Liver (tissue), 9 donors: Measurements from ENCODE around the gene AJM1. TPM values are rescaled to one million over a fixed set of nuclear protein-coding genes. Genes with fewer than 3 reads are reported as not detected.
"Not testable (repeated sequence)": the region's sequence is repeated elsewhere in the genome, so short reads cannot be mapped to it uniquely, and the experiment has no call there.

Source experiments
- DNase-seq: peaks from one replicate; pipeline ENCODE4 v3.0.0-alpha.2; 2017; ENCODE audit warnings: low spot score
- H3K27ac ChIP-seq, 2 donors: one replicate each; pipeline ENCODE4 v1.7.0; 2013; ENCODE audit warnings: inconsistent platforms in 2 of 2, low read length in 2 of 2, control low read depth in 1 of 2, low read depth in 1 of 2, mild to moderate bottlenecking in 1 of 2
- H3K27me3 ChIP-seq, 4 donors: one replicate each; pipeline versions ENCODE4 v1.6.1 to v1.7.0; 2013; ENCODE audit warnings: low read length in 3 of 4, inconsistent platforms in 1 of 4, mild to moderate bottlenecking in 1 of 4, moderate library complexity in 1 of 4; ENCODE audit not compliant: control insufficient read depth in 4 of 4, insufficient read depth in 4 of 4
- H3K36me3 ChIP-seq, 4 donors: one replicate each; pipeline versions ENCODE4 v1.6.1 to v1.7.0; 2013; ENCODE audit warnings: low read length in 3 of 4, mild to moderate bottlenecking in 3 of 4, low read depth in 1 of 4, moderate library complexity in 1 of 4; ENCODE audit not compliant: control insufficient read depth in 4 of 4, insufficient read depth in 3 of 4
- H3K4me1 ChIP-seq, 4 donors: one replicate each; pipeline versions ENCODE4 v1.6.1 to v1.7.0; 2013; ENCODE audit warnings: low read length in 3 of 4, mild to moderate bottlenecking in 3 of 4, moderate library complexity in 1 of 4; ENCODE audit not compliant: control insufficient read depth in 4 of 4, insufficient read depth in 4 of 4
- H3K4me3 ChIP-seq, 3 donors: one replicate each; pipeline versions ENCODE4 v1.6.1 to v1.7.0; 2013; ENCODE audit warnings: low read length in 3 of 3, control low read depth in 1 of 3, low read depth in 1 of 3, mild to moderate bottlenecking in 1 of 3
- H3K9ac ChIP-seq, 2 donors: one replicate each; pipeline ENCODE4 v1.7.0; 2013; ENCODE audit warnings: low read length in 2 of 2, mild to moderate bottlenecking in 2 of 2, moderate library complexity in 2 of 2, control low read depth in 1 of 2, low read depth in 1 of 2
- H3K9me3 ChIP-seq, 4 donors: one replicate each; pipeline versions ENCODE4 v1.6.1 to v1.7.0; 2013; ENCODE audit warnings: low read length in 3 of 4; ENCODE audit not compliant: control insufficient read depth in 4 of 4
- EGR1 ChIP-seq, 2 donors: IDR thresholded peaks; 2 replicates each; pipeline ENCODE4 v1.6.1; 2016 to 2018; ENCODE audit warnings: antibody characterized with exemption in 2 of 2, low read depth in 2 of 2
- FOXA1 ChIP-seq: IDR thresholded peaks from 2 replicates; pipeline ENCODE4 v1.6.1; 2016; ENCODE audit warnings: antibody characterized with exemption
- FOXA2 ChIP-seq: IDR thresholded peaks from 2 replicates; pipeline ENCODE4 v1.6.1; 2016; ENCODE audit warnings: antibody characterized with exemption
- GABPA ChIP-seq, 2 donors: IDR thresholded peaks in 1 of 2; conservative IDR thresholded peaks in 1 of 2; 2 replicates each; pipeline ENCODE4 v1.6.1; 2016; ENCODE audit warnings: antibody characterized with exemption in 2 of 2, mild to moderate bottlenecking in 1 of 2, moderate library complexity in 1 of 2
- HNF4A ChIP-seq, 2 donors: conservative IDR thresholded peaks; 2 replicates each; pipeline ENCODE4 v1.6.1; 2016; ENCODE audit warnings: antibody characterized with exemption in 2 of 2, mild to moderate bottlenecking in 2 of 2
- HNF4G ChIP-seq: IDR thresholded peaks from 2 replicates; pipeline ENCODE4 v1.6.1; 2016; ENCODE audit warnings: antibody characterized with exemption
- JUND ChIP-seq, 2 donors: IDR thresholded peaks; 2 replicates each; pipeline ENCODE4 v1.6.1; 2016; ENCODE audit warnings: antibody characterized with exemption in 2 of 2
- NR2F2 ChIP-seq: IDR thresholded peaks from 2 replicates; pipeline ENCODE4 v1.6.1; 2016; ENCODE audit warnings: antibody characterized with exemption
- RAD21 ChIP-seq, 2 donors: IDR thresholded peaks; 2 replicates each; pipeline ENCODE4 v1.6.1; 2016; ENCODE audit warnings: antibody characterized with exemption in 2 of 2, mild to moderate bottlenecking in 2 of 2
- RXRA ChIP-seq, 2 donors: IDR thresholded peaks; 2 replicates each; pipeline ENCODE4 v1.6.1; 2017 to 2018; ENCODE audit warnings: antibody characterized with exemption in 2 of 2, mild to moderate bottlenecking in 1 of 2
- SP1 ChIP-seq: IDR thresholded peaks from 2 replicates; pipeline ENCODE4 v1.6.1; 2018; ENCODE audit warnings: antibody characterized with exemption, mild to moderate bottlenecking
- TAF1 ChIP-seq: conservative IDR thresholded peaks from 2 replicates; pipeline ENCODE4 v1.6.1; 2016; ENCODE audit warnings: antibody characterized with exemption, mild to moderate bottlenecking
- YY1 ChIP-seq: IDR thresholded peaks from 2 replicates; pipeline ENCODE4 v1.6.1; 2016; ENCODE audit warnings: antibody characterized with exemption, mild to moderate bottlenecking
- WGBS: extraction: QIAGEN DNeasy Blood & Tissue Kit; methylation state at CpG from one replicate; pipeline ENCODE4 v1.1.7; 2013; 5-methylcytosine and 5-hydroxymethylcytosine counted together
- polyA plus RNA-seq, 2 donors: library from polyadenylated mRNA; stranded (reverse) in 1 of 2; unstranded in 1 of 2; fragments of 200-250 nt in 1 of 2; fragments of >200 nt in 1 of 2; fragmentation: Nextera tagmentation in 1 of 2; extraction: Ambion mirVana in 1 of 2; gene quantifications; one replicate each; pipeline versions ENCODE4 v1.2.1 to v1.2.3, GENCODE V29; 2013 to 2015
- total RNA-seq, 2 donors: library from RNA; depleted of rRNA; stranded (reverse); fragments of >200 nt; gene quantifications; one replicate each; pipeline ENCODE4 v1.2.3, GENCODE V29; 2014
- TF ChIP-seq, protein P1 (sequence below): IDR thresholded peaks from 2 replicates; pipeline ENCODE4 v1.6.1; 2016; ENCODE audit warnings: antibody characterized with exemption
- TF ChIP-seq, protein P2 (sequence below): IDR thresholded peaks from 2 replicates; pipeline ENCODE4 v1.6.1; 2016; ENCODE audit warnings: antibody characterized with exemption
- TF ChIP-seq, protein P3 (sequence below): fragments of 150-350 bp; IDR thresholded peaks from 2 replicates; pipeline ENCODE4 v1.5.1; 2017; ENCODE audit warnings: improper control_type of control experiment, low read depth, low read length; ENCODE audit not compliant: missing input control
- TF ChIP-seq, protein P4 (sequence below): IDR thresholded peaks from 2 replicates; pipeline ENCODE4 v1.6.1; 2016; ENCODE audit warnings: antibody characterized with exemption
- donor health status: healthy.
- donor health status: healthy.
- donor health status: healthy.
- donor health status: healthy.
- donor health status: healthy.

The AJM1 gene
- total and polyA plus RNA-seq, 4 donors = 0.56 to 2.3 (median 0.82) TPM

DNA sequence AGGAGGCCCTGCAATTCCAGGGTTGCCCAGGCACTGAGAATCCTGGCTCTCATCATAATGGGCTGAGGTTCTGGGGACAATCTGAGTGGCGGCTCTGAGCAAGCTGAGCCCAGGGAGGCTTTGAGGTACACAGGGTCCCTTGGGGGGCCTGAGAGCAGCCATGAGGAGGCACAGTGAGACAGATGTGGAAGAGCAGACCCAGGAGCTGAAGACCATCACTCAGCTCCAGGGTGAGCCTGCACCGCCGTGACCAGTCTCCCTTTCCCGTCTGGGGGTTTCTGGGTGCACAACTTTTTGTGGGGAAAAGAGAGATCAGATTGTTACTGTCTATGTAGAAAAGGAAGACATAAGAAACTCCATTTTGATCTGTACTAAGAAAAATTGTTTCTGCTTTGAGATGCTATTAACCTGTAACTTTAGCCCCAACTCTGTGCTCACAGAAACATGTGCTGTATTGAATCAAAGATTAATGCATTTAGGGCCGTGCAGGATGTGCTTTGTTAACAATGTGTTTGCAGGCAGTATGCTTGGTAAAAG, 46.0 kb upstream of the AJM1 start, which contains the start of gene CCDC183:
Gene CCDC183, plus strand, starts transcription at position 101 of the 537 bp plus-strand sequence. Its CDS starts 60 bp downstream, at position 161.
- H3K9me3 ChIP-seq = no peaks in the 10 kb centered on the region
- no peaks in the 10 kb centered on the region for H3K27me3 ChIP-seq
- H3K4me3 ChIP-seq = no peak within 1 kb of the TSS
- peaks cover 0 to 2% (median under 1%) of the 10 kb centered on the region in 4 donors for H3K36me3 ChIP-seq
- no peak within 1 kb of the TSS for H3K27ac ChIP-seq
- DNase-seq = no peak
- TF ChIP-seq JUND (IDR thresholded peaks at IDR 0.05) (no peak), FOXA1 (no peak), RXRA (IDR thresholded peaks at IDR 0.05) (no peak), HNF4G (no peak), NR2F2 (no peak), FOXA2 (no peak)
- TF ChIP-seq, protein P1, sequence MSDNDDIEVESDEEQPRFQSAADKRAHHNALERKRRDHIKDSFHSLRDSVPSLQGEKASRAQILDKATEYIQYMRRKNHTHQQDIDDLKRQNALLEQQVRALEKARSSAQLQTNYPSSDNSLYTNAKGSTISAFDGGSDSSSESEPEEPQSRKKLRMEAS = no peak
- TF ChIP-seq, protein P2, sequence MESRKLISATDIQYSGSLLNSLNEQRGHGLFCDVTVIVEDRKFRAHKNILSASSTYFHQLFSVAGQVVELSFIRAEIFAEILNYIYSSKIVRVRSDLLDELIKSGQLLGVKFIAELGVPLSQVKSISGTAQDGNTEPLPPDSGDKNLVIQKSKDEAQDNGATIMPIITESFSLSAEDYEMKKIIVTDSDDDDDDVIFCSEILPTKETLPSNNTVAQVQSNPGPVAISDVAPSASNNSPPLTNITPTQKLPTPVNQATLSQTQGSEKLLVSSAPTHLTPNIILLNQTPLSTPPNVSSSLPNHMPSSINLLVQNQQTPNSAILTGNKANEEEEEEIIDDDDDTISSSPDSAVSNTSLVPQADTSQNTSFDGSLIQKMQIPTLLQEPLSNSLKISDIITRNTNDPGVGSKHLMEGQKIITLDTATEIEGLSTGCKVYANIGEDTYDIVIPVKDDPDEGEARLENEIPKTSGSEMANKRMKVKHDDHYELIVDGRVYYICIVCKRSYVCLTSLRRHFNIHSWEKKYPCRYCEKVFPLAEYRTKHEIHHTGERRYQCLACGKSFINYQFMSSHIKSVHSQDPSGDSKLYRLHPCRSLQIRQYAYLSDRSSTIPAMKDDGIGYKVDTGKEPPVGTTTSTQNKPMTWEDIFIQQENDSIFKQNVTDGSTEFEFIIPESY = no peak
- TF ChIP-seq, protein P3, sequence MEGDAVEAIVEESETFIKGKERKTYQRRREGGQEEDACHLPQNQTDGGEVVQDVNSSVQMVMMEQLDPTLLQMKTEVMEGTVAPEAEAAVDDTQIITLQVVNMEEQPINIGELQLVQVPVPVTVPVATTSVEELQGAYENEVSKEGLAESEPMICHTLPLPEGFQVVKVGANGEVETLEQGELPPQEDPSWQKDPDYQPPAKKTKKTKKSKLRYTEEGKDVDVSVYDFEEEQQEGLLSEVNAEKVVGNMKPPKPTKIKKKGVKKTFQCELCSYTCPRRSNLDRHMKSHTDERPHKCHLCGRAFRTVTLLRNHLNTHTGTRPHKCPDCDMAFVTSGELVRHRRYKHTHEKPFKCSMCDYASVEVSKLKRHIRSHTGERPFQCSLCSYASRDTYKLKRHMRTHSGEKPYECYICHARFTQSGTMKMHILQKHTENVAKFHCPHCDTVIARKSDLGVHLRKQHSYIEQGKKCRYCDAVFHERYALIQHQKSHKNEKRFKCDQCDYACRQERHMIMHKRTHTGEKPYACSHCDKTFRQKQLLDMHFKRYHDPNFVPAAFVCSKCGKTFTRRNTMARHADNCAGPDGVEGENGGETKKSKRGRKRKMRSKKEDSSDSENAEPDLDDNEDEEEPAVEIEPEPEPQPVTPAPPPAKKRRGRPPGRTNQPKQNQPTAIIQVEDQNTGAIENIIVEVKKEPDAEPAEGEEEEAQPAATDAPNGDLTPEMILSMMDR = no peak
- 60% methylated on average over 5 of the region's 5 CpGs for WGBS
- no peak within 1 kb of the TSS for H3K9ac ChIP-seq
- peaks cover 19 to 40% (median 35%) of the 10 kb centered on the region in 4 donors for H3K4me1 ChIP-seq

DNA sequence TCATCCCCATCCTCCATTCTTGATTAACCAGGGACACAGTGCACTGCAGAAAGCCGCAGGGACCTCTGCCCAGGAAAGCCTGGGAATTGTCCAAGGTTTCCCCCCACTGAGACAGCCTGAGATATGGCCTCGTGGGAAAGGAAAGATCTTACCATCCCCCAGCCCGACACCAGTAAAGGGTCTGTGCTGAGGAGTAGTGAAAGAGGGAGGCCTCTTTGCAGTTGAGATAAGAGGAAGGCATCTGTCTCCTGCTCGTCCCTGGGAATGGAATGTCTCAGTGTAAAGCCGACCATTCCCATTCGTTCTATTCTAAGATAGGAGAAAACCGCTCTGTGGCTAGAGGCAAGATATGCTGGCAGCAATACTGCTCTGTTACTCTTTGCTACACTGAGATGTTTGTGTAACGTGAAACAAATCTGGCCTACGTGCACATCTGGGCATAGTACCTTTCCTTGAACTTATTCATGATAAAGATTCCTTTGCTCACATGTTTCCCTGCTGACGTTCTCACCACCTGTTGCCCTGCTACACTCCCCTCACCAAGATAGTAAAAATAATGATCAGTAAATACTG, 45.4 kb upstream of the AJM1 start:
- DNase-seq, H3K27me3 ChIP-seq, H3K36me3 ChIP-seq, H3K4me3 ChIP-seq, H3K9ac ChIP-seq, H3K9me3 ChIP-seq, H3K27ac ChIP-seq: not testable (repeated sequence)
- 26% methylated on average over 10 of the region's 10 CpGs for WGBS
- H3K4me1 ChIP-seq = peaks cover 17 to 35% (median 31%) of the 10 kb centered on the region in 4 donors
- TF ChIP-seq RXRA (IDR thresholded peaks at IDR 0.05) (peak in 1 of 2 donors; percentile 24), NR2F2 (peak; percentile 61), SP1 (peak; percentile 57)

DNA sequence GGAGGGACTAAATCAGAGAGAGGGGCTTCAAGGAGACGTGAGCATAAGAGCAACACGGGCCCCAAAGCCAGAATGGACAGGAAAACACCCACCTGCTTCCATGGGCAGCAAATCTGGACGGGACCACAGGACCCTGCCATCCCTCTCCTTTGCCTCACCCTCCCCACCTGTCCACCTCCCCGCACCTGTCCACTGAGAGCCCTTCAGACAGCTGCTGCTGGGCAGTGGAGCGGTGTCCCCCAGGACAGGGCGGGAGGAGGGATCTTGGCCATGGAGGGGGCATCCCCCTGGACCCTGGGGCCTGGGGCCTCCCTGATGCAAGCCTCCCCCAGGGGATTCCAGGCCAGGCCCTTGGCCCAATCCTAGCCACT, 43.6 kb upstream of the AJM1 start:
- Histone ChIP-seq H3K27ac (no peak overlapping the region), H3K9me3 (no peaks in the 10 kb centered on the region), H3K9ac (no peak overlapping the region), H3K27me3 (no peaks in the 10 kb centered on the region), H3K4me1 (peaks cover 13 to 27% (median 24%) of the 10 kb centered on the region in 4 donors), H3K4me3 (no peak overlapping the region), H3K36me3 (no peaks in the 10 kb centered on the region)
- DNase-seq = no peak
- 74% methylated on average over 6 of the region's 6 CpGs for WGBS
- TF ChIP-seq FOXA1 = no peak
- TF ChIP-seq RAD21 (IDR thresholded peaks at IDR 0.05) = no peak
- TF ChIP-seq, protein P4, sequence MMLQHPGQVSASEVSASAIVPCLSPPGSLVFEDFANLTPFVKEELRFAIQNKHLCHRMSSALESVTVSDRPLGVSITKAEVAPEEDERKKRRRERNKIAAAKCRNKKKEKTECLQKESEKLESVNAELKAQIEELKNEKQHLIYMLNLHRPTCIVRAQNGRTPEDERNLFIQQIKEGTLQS = no peak
- TF ChIP-seq HNF4G = no peak
- TF ChIP-seq RXRA (IDR thresholded peaks at IDR 0.05) = no peak
- no peak for TF ChIP-seq NR2F2
- no peak for TF ChIP-seq FOXA2
- no peak for TF ChIP-seq HNF4A (conservative IDR thresholded peaks at IDR 0.05)
- TF ChIP-seq YY1 = no peak
- TF ChIP-seq JUND (IDR thresholded peaks at IDR 0.05) = no peak
- TF ChIP-seq, protein P3 = no peak
- TF ChIP-seq, protein P1 = no peak
- TF ChIP-seq GABPA (IDR thresholded peaks at IDR 0.05 in 1 of 2, conservative IDR thresholded peaks at IDR 0.05 in 1 of 2) = no peak
- TF ChIP-seq TAF1 = no peak
- TF ChIP-seq SP1 = no peak
- TF ChIP-seq EGR1 (IDR thresholded peaks at IDR 0.05; ENCODE audit: low read depth in 2 of 2) = no peak
- TF ChIP-seq, protein P2 = no peak
